Gastroesophageal sphincter (tissue), 4 donors: Measurements from ENCODE around the gene RGL1. TPM values are rescaled to one million over a fixed set of nuclear protein-coding genes. Genes with fewer than 3 reads are reported as not detected.
A peak's percentile ranks its signal among the peaks of the same experiment; 100 is the strongest.

Experiments
- ATAC-seq: fragments of 150-250 bp; one replicate; pipeline ENCODE4 v1.9.1; 2016; ENCODE audit warnings: mild to moderate bottlenecking, moderate library complexity
- H3K27ac ChIP-seq, 4 donors: fragments of 200-600 bp; sonication (generic) in 3 of 4; 1 replicate in 3 of 4; 2 replicates in 1 of 4; pipeline ENCODE4 v1.5.1; 2016 to 2019
- H3K27me3 ChIP-seq: fragments of 200-600 bp; sonication (generic); one replicate; pipeline ENCODE4 v1.5.1; 2019
- H3K36me3 ChIP-seq, 2 donors: fragments of 200-600 bp; sonication (generic); one replicate each; pipeline ENCODE4 v1.5.1; 2019; ENCODE audit warnings: control low read depth in 1 of 2
- H3K4me1 ChIP-seq, 3 donors: fragments of 200-600 bp; sonication (generic); 1 replicate in 2 of 3; 2 replicates in 1 of 3; pipeline ENCODE4 v1.5.1; 2016 to 2019; ENCODE audit warnings: control low read depth in 2 of 3
- H3K4me3 ChIP-seq, 2 donors: fragments of 200-600 bp; sonication (generic); one replicate each; pipeline ENCODE4 v1.5.1; 2019; ENCODE audit warnings: mild to moderate bottlenecking in 1 of 2, moderate library complexity in 1 of 2
- H3K9me3 ChIP-seq, 3 donors: fragments of 200-600 bp; sonication (generic); one replicate each; pipeline ENCODE4 v1.5.1; 2017 to 2019; ENCODE audit warnings: control low read depth in 2 of 3
- EP300 ChIP-seq: sonication (generic); formaldehyde crosslinking; IDR thresholded peaks from one replicate; pipeline ENCODE4 v1.6.1; 2017; ENCODE audit warnings: antibody characterized with exemption, mild to moderate bottlenecking
- POLR2A ChIP-seq, 2 donors: fragments of 450-650 bp; IDR thresholded peaks; one replicate each; pipeline ENCODE4 v1.6.1; 2017; ENCODE audit warnings: antibody characterized with exemption in 2 of 2, mild to moderate bottlenecking in 2 of 2, moderate library complexity in 1 of 2
- POLR2AphosphoS5 ChIP-seq: sonication (generic); formaldehyde crosslinking; IDR thresholded peaks from one replicate; pipeline ENCODE4 v1.6.1; 2017; ENCODE audit warnings: antibody characterized with exemption
- WGBS, 2 donors: methylation state at CpG; one replicate each; pipeline ENCODE4 v1.1.5; 2018; ENCODE audit warnings: low coverage in 1 of 2; 5-methylcytosine and 5-hydroxymethylcytosine counted together
- total RNA-seq, 4 donors: library from RNA; depleted of rRNA; stranded (reverse); fragments of >200 nt; gene quantifications; one replicate each; pipeline ENCODE4 v1.1.0, GENCODE V29; 2016
- TF ChIP-seq, protein P1 (sequence below), 4 experiments: fragments of 200-600 bp in 2 of 4; fragments of 450-650 bp in 2 of 4; sonication (generic) in 1 of 4; IDR thresholded peaks; one replicate each; pipeline ENCODE4 v1.5.1; 2017 to 2019; ENCODE audit warnings: antibody characterized with exemption in 4 of 4, mild to moderate bottlenecking in 2 of 4, moderate library complexity in 2 of 4

RGL1 gene
- total RNA-seq, 4 donors from 2014 or later: 31.3 to 57.8 (median 38.9) TPM

DNA sequence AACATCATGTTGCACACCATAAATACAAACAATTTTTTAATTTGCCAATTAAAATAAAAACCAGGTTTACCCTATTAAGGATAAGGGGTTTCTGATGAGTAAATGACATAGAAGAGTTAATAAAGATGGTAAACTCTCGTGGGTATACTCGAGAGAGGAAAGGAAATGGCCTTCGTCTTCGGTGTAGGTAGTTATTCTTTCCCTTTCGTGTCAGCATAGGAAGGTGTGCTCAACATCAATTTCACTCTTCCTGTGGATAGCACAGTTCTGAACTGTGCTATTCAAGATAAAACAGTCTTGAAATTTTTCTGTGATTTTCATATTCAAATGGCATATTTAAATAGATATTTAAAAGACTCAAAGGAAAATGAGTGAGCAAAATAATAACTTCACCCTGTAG is 98.2 kb downstream of the RGL1 start:
- Histone ChIP-seq H3K27me3 (no peaks in the 10 kb centered on the region), H3K4me1 (peaks cover 0 to 10% (median 0%) of the 10 kb centered on the region in 3 donors), H3K36me3 (peaks cover 11 to 83% of the 10 kb centered on the region in 2 donors), H3K9me3 (no peaks in the 10 kb centered on the region), H3K27ac (no peak overlapping the region), H3K4me3 (no peak overlapping the region)
- TF ChIP-seq, protein P1, sequence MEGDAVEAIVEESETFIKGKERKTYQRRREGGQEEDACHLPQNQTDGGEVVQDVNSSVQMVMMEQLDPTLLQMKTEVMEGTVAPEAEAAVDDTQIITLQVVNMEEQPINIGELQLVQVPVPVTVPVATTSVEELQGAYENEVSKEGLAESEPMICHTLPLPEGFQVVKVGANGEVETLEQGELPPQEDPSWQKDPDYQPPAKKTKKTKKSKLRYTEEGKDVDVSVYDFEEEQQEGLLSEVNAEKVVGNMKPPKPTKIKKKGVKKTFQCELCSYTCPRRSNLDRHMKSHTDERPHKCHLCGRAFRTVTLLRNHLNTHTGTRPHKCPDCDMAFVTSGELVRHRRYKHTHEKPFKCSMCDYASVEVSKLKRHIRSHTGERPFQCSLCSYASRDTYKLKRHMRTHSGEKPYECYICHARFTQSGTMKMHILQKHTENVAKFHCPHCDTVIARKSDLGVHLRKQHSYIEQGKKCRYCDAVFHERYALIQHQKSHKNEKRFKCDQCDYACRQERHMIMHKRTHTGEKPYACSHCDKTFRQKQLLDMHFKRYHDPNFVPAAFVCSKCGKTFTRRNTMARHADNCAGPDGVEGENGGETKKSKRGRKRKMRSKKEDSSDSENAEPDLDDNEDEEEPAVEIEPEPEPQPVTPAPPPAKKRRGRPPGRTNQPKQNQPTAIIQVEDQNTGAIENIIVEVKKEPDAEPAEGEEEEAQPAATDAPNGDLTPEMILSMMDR (IDR thresholded peaks at IDR 0.05): no peak
- TF ChIP-seq POLR2A (IDR thresholded peaks at IDR 0.05): no peak
- TF ChIP-seq POLR2AphosphoS5: no peak
- no peak for TF ChIP-seq EP300
- ATAC-seq: no peak
- 68 to 85% methylated on average over 5 of the region's 5 CpGs for WGBS, 2 donors

DNA sequence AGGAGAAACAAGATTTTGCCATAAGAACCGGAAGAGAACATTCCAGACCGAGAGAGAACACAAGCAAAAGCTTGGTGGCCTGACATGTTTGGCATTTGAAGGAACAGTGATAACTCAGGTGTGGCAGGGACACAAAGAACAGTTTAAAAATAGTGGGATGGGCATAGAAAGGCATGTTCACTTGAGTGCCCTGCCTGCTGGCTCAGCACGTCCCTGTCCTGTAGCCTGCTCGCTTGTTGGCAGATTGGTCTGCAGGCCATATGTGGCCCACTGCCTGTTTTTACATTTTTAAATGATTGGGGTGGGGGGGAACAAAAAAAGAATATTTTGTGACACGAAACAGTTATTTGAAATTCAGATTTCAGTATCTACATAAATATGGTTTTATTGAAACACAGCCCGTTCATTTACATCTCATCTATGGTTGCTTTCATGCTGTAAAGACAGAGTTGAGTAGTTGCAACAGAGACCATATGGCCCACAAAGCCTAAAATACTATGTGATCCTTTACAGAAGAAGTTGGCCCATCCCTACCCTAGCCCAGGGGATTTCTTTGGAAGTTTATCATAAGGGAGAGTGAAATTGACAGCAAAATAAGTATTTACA is 100.7 kb downstream of the RGL1 start:
- Histone ChIP-seq H3K4me1 (no peaks in the 10 kb centered on the region), H3K27me3 (no peaks in the 10 kb centered on the region), H3K27ac (no peak overlapping the region), H3K9me3 (no peaks in the 10 kb centered on the region), H3K4me3 (no peak overlapping the region), H3K36me3 (peaks cover 11 to 85% of the 10 kb centered on the region in 2 donors)
- 83 to 91% methylated on average over 6 of the region's 6 CpGs for WGBS, 2 donors
- ATAC-seq: no peak
- TF ChIP-seq POLR2A (IDR thresholded peaks at IDR 0.05) (no peak), EP300 (no peak), POLR2AphosphoS5 (no peak)
- TF ChIP-seq, protein P1 (IDR thresholded peaks at IDR 0.05): no peak

DNA sequence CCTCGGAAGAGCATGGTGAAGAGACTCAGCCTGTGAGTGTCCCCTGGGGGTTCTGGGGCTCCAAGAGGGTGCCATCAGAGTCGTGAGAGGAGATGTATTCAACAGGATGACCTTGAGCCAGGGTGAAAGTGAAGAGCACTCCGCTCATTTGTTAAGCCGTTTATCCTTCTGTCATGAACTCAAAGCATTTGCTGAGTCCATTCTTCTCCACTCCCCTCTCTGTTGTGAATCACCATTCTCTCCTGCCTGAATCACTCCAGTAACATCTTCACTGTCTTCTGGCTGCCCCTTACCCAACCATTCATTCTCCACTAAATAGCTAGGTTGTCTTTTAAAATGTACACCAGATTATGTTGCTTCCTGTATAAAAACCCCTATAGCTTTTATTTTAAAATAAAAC is 102.2 kb downstream of the RGL1 start:
- 78 to 84% methylated on average over 4 of the region's 4 CpGs for WGBS, 2 donors
- TF ChIP-seq POLR2A (IDR thresholded peaks at IDR 0.05) (no peak), POLR2AphosphoS5 (no peak), EP300 (no peak)
- TF ChIP-seq, protein P1 (IDR thresholded peaks at IDR 0.05): no peak
- Histone ChIP-seq H3K4me3 (no peak overlapping the region), H3K9me3 (no peaks in the 10 kb centered on the region), H3K27me3 (no peaks in the 10 kb centered on the region), H3K36me3 (peaks cover 11 to 89% of the 10 kb centered on the region in 2 donors), H3K4me1 (no peaks in the 10 kb centered on the region), H3K27ac (no peak overlapping the region)
- no peak for ATAC-seq

DNA sequence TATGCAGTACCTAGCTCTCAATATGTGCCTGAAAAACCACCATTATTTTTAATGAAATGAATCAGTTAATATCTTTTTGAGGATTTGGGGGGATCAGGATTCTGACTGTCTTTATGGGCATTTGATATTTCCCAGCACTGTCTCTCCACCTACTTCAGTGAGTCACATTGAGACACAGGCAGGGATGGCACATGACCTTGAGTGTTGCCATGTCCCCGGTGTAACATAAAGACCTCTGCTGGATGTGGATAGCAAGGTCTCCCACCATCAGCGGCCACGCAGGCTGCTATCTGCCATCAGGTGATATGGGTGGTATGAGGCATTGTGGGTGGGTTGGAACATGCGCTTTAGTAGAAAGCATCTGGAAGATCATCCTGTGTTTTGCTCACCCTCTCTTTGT is 103.2 kb downstream of the RGL1 start:
- Histone ChIP-seq H3K27me3 (no peaks in the 10 kb centered on the region), H3K4me1 (no peaks in the 10 kb centered on the region), H3K36me3 (peaks cover 9 to 90% of the 10 kb centered on the region in 2 donors), H3K9me3 (no peaks in the 10 kb centered on the region), H3K27ac (no peak overlapping the region), H3K4me3 (no peak overlapping the region)
- TF ChIP-seq EP300 (no peak), POLR2A (IDR thresholded peaks at IDR 0.05) (no peak), POLR2AphosphoS5 (no peak)
- TF ChIP-seq, protein P1 (IDR thresholded peaks at IDR 0.05): no peak
- 100% methylated on average over 3 of the region's 4 CpGs; no CpG with 5 or more reads in 1 of the 2 donors for WGBS, 2 donors
- ATAC-seq: no peak

DNA sequence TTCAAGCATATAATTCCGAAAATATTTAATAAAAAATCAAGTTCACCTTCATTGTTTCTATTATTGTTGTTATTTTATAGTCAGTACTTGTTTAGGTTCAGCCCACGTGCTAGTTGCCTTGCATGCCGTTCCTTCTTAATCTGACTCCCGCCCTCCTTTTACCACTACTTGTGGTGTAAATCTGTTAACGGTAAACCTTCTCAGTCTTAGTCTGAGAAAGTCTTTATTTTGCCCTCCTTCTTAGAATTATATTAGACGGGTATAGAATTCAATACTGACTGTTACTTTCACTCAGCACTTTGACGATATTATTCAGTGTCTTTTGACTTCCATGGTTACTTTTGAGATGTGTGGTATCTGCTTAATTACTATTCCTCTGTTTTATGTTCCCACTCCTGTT is 104.8 kb downstream of the RGL1 start:
- Histone ChIP-seq H3K36me3 (peaks cover 8 to 93% of the 10 kb centered on the region in 2 donors), H3K27ac (peak overlapping the region in 1 of 4 donors; percentile 48), H3K4me1 (peaks cover 3 to 15% (median 6%) of the 10 kb centered on the region in 3 donors), H3K27me3 (no peaks in the 10 kb centered on the region), H3K9me3 (no peaks in the 10 kb centered on the region), H3K4me3 (no peak overlapping the region)
- TF ChIP-seq, protein P1 (IDR thresholded peaks at IDR 0.05): no peak
- TF ChIP-seq EP300 (no peak), POLR2A (IDR thresholded peaks at IDR 0.05) (no peak), POLR2AphosphoS5 (no peak)
- 93 to 95% methylated on average over 6 to 7 of the region's 7 CpGs for WGBS, 2 donors
- ATAC-seq: no peak
